HEK293T (cell line): ENCODE data around the gene POU5F1.
A peak's percentile ranks its signal among the peaks of the same experiment; 100 is the strongest.

Experiments
- CTCF ChIA-PET: fragments of 350-600 bp; formaldehyde crosslinking; extraction: SDS; loops from one replicate; lab custom pipeline; 2021; ENCODE audit warnings: antibody characterized with exemption, inconsistent platforms; lab: Yijun Ruan, JAX
- POLR2A ChIA-PET: fragments of 350-600 bp; formaldehyde crosslinking; extraction: SDS; loops from one replicate; lab custom pipeline; 2020; ENCODE audit warnings: antibody characterized with exemption, inconsistent platforms; lab: Yijun Ruan, JAX
- DNase-seq: peaks from one replicate; pipeline ENCODE4 v3.0.0; 2012; ENCODE audit warnings: mixed read lengths; ENCODE audit errors: extremely low spot score
- ARNT ChIP-seq: fragments of 450-650 bp; IDR thresholded peaks from 2 replicates; pipeline ENCODE4 v1.6.1; 2017; ENCODE audit warnings: mild to moderate bottlenecking
- BHLHE40 ChIP-seq: fragments of 450-650 bp; IDR thresholded peaks from 2 replicates; pipeline ENCODE4 v1.6.1; 2016; ENCODE audit warnings: mild to moderate bottlenecking, moderate library complexity, borderline replicate concordance
- CTBP1 ChIP-seq: fragments of 450-650 bp; IDR thresholded peaks from 2 replicates; pipeline ENCODE4 v1.6.1; 2016; ENCODE audit warnings: borderline replicate concordance
- ELF4 ChIP-seq: fragments of 450-650 bp; IDR thresholded peaks from 2 replicates; pipeline ENCODE4 v1.6.1; 2017; ENCODE audit warnings: antibody characterized with exemption
- FOXA1 ChIP-seq: fragments of 450-650 bp; IDR thresholded peaks from 2 replicates; pipeline ENCODE4 v1.6.1; 2016; ENCODE audit warnings: mild to moderate bottlenecking
- FOXK2 ChIP-seq: fragments of 450-650 bp; IDR thresholded peaks from 2 replicates; pipeline ENCODE4 v1.6.1; 2016; ENCODE audit warnings: mild to moderate bottlenecking
- FOXM1 ChIP-seq: fragments of 450-650 bp; IDR thresholded peaks from 2 replicates; pipeline ENCODE4 v1.6.1; 2017; ENCODE audit warnings: mild to moderate bottlenecking, borderline replicate concordance
- HDGF ChIP-seq: fragments of 450-650 bp; IDR thresholded peaks from 2 replicates; pipeline ENCODE4 v1.6.1; 2017; ENCODE audit warnings: antibody characterized with exemption, borderline replicate concordance
- L3MBTL2 ChIP-seq: fragments of 450-650 bp; conservative IDR thresholded peaks from 2 replicates; pipeline ENCODE4 v1.6.1; 2016; ENCODE audit warnings: mild to moderate bottlenecking
- LEF1 ChIP-seq: fragments of 450-650 bp; IDR thresholded peaks from 2 replicates; pipeline ENCODE4 v1.6.1; 2017; ENCODE audit warnings: mild to moderate bottlenecking, borderline replicate concordance
- NFRKB ChIP-seq: fragments of 450-650 bp; IDR thresholded peaks from 2 replicates; pipeline ENCODE4 v1.6.1; 2016; ENCODE audit warnings: mild to moderate bottlenecking, moderate library complexity
- PKNOX1 ChIP-seq: fragments of 450-650 bp; IDR thresholded peaks from 2 replicates; pipeline ENCODE4 v1.6.1; 2016
- SP1 ChIP-seq: fragments of 450-650 bp; IDR thresholded peaks from 2 replicates; pipeline ENCODE4 v1.6.1; 2017
- SUZ12 ChIP-seq: fragments of 450-650 bp; IDR thresholded peaks from 2 replicates; pipeline ENCODE4 v1.6.1; 2016; ENCODE audit warnings: mild to moderate bottlenecking
- TARDBP ChIP-seq: fragments of 450-650 bp; IDR thresholded peaks from 2 replicates; pipeline ENCODE4 v1.6.1; 2016
- ZNF384 ChIP-seq: fragments of 450-650 bp; IDR thresholded peaks from 2 replicates; pipeline ENCODE4 v1.6.1; 2016

The POU5F1 gene

GRCh38 chr6:31131595-31131994 is 38.9 kb downstream of the POU5F1 start:
- no peak for TF ChIP-seq FOXK2
- TF ChIP-seq SUZ12, result no peak
- no peak for TF ChIP-seq ELF4
- TF ChIP-seq ARNT, result no peak
- TF ChIP-seq HDGF, result no peak
- TF ChIP-seq ZNF384, result no peak
- no peak for TF ChIP-seq CTBP1
- TF ChIP-seq PKNOX1, result no peak
- no peak for TF ChIP-seq NFRKB
- no peak for TF ChIP-seq SP1
- TF ChIP-seq LEF1, result no peak
- TF ChIP-seq FOXA1, result no peak
- TF ChIP-seq L3MBTL2, result no peak
- TF ChIP-seq FOXM1, result no peak
- no peak for TF ChIP-seq TARDBP
- DNase-seq, result no peak
- ChIA-PET CTCF (interaction anchor here (0.6 to 1.3 kb wide), 2 partner anchors 61 to 1186 kb away, joined by 4 to 6 read pairs; no protein-coding TSS in a partner anchor), POLR2A (no interaction called here)

- TF ChIP-seq SP1, result no peak
- POLR2A ChIA-PET, result interaction anchor here (1.6 kb wide), 1 partner anchor 10 kb away, joined by 4 read pairs; no protein-coding TSS in a partner anchor
- CTCF ChIA-PET, result interaction anchor here (0.5 to 1.3 kb wide), 3 partner anchors 9 to 1917 kb away, joined by 3 to 4 read pairs (median 3); partner anchors contain the start of gene PSORS1C2
- DNase-seq, result no peak
These were observed 39.7 kb downstream of the POU5F1 start for GRCh38 chr6:31130751-31131150.

GRCh38 chr6:31129130-31129529 is 41.4 kb downstream of the POU5F1 start:
- ChIA-PET POLR2A (interaction anchor here (1.6 to 1.8 kb wide), 2 partner anchors 12 to 24 kb away, joined by 4 read pairs; no protein-coding TSS in a partner anchor), CTCF (interaction anchor here (0.6 to 2.2 kb wide), 5 partner anchors 12 to 61 kb away, joined by 3 to 11 read pairs (median 3); partner anchors contain the start of gene PSORS1C1)
- TF ChIP-seq BHLHE40, result no peak
- TF ChIP-seq FOXM1, result no peak
- no peak for TF ChIP-seq NFRKB
- no peak for TF ChIP-seq TARDBP
- no peak for TF ChIP-seq FOXA1
- no peak for TF ChIP-seq L3MBTL2
- no peak for TF ChIP-seq ARNT
- no peak for TF ChIP-seq ELF4
- TF ChIP-seq ZNF384, result no peak
- no peak for TF ChIP-seq SP1
- no peak for TF ChIP-seq HDGF
- no peak for TF ChIP-seq PKNOX1
- no peak for TF ChIP-seq FOXK2
- no peak for TF ChIP-seq CTBP1
- TF ChIP-seq LEF1, result no peak
- TF ChIP-seq SUZ12, result no peak
- no peak for DNase-seq

GRCh38 chr6:31128093-31128676 is 42.3 kb downstream of the POU5F1 start:
- ChIA-PET POLR2A (no interaction called here), CTCF (interaction anchor here (0.6 to 2.2 kb wide), 5 partner anchors 11 to 62 kb away, joined by 3 to 11 read pairs (median 5); no protein-coding TSS in a partner anchor)
- DNase-seq, result peak; percentile 76

GRCh38 chr6:31126396-31127175 is 43.9 kb downstream of the POU5F1 start:
- ChIA-PET POLR2A (no interaction called here), CTCF (interaction anchor here (0.9 to 1.5 kb wide), 5 partner anchors 10 to 39 kb away, joined by 3 to 7 read pairs (median 3); partner anchors contain the start of gene PSORS1C1)

More at GRCh38 chr6:31128093-31128676, 42.3 kb downstream of the POU5F1 start:
- no peak for TF ChIP-seq BHLHE40
- no peak for TF ChIP-seq LEF1
- TF ChIP-seq FOXK2, result no peak
- no peak for TF ChIP-seq SP1
- TF ChIP-seq L3MBTL2, result no peak

More at GRCh38 chr6:31126396-31127175, 43.9 kb downstream of the POU5F1 start:
- DNase-seq, result no peak
- TF ChIP-seq L3MBTL2 (no peak), FOXM1 (no peak), PKNOX1 (no peak), ZNF384 (no peak), FOXK2 (no peak), FOXA1 (no peak), ARNT (no peak), SP1 (no peak), CTBP1 (no peak), NFRKB (no peak), SUZ12 (no peak)
